22Rv1 (cell line): ENCODE results near the gene PKP2.

Experiments used
- ZFX ChIP-seq: fragments of 450-650 bp; IDR thresholded peaks from 2 replicates; pipeline ENCODE4 v1.6.1; 2017; ENCODE audit warnings: antibody characterized with exemption, borderline replicate concordance
- TF ChIP-seq, protein P1 (sequence below): fragments of 450-650 bp; IDR thresholded peaks from 2 replicates; pipeline ENCODE4 v1.5.1; 2017; ENCODE audit warnings: mild to moderate bottlenecking

GRCh38 chr12:32874975-32875374 is 21.6 kb downstream of the PKP2 start:
- TF ChIP-seq, protein P1, sequence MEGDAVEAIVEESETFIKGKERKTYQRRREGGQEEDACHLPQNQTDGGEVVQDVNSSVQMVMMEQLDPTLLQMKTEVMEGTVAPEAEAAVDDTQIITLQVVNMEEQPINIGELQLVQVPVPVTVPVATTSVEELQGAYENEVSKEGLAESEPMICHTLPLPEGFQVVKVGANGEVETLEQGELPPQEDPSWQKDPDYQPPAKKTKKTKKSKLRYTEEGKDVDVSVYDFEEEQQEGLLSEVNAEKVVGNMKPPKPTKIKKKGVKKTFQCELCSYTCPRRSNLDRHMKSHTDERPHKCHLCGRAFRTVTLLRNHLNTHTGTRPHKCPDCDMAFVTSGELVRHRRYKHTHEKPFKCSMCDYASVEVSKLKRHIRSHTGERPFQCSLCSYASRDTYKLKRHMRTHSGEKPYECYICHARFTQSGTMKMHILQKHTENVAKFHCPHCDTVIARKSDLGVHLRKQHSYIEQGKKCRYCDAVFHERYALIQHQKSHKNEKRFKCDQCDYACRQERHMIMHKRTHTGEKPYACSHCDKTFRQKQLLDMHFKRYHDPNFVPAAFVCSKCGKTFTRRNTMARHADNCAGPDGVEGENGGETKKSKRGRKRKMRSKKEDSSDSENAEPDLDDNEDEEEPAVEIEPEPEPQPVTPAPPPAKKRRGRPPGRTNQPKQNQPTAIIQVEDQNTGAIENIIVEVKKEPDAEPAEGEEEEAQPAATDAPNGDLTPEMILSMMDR, result no peak
- no peak for TF ChIP-seq ZFX
